ENCODE results near the gene IER2. TPM values are rescaled to one million over a fixed set of nuclear protein-coding genes. Genes with fewer than 3 reads are reported as not detected.

IER2 gene
- total RNA-seq, 4 donors from 2014 or later, result 15.4 to 19.1 (median 16.7) TPM

GRCh38 chr19:13121551-13122274, 28.5 kb upstream of the IER2 start:
- no peaks in the 10 kb centered on the region for H3K27me3 ChIP-seq
- intact Hi-C loops (cut with DNase I; ENCODE audit: low total_unique reads), result no loop called here
- peak overlapping the region in 2 of 4 donors; percentile 29 to 45 for H3K27ac ChIP-seq
- ATAC-seq (no peak), DNase-seq (no peak)
- TF ChIP-seq CTCF (IDR thresholded peaks at IDR 0.05 in 4 of 5, conservative IDR thresholded peaks at IDR 0.05 in 1 of 5) (no peak), POLR2A (IDR thresholded peaks at IDR 0.05) (no peak)
- H3K36me3 ChIP-seq, result no peaks in the 10 kb centered on the region
- in situ Hi-C loops (cut with MboI; ENCODE audit: low sequenced_read_pairs in 4 of 4), result loop anchor here in 1 of 4 donors (25.0 kb wide), 1 partner anchor 141 kb away; no protein-coding TSS in a partner anchor
- peaks cover 19 to 20% of the 10 kb centered on the region in 2 donors for H3K4me1 ChIP-seq
- H3K9me3 ChIP-seq, result no peaks in the 10 kb centered on the region
- H3K4me3 ChIP-seq, result no peak overlapping the region

- no peaks in the 10 kb centered on the region for H3K36me3 ChIP-seq
- no peak for ATAC-seq
- intact Hi-C loops (cut with DNase I; ENCODE audit: low total_unique reads), result no loop called here
- peaks cover 18% of the 10 kb centered on the region in 2 donors for H3K4me1 ChIP-seq
- DNase-seq, result no peak
- in situ Hi-C loops (cut with MboI; ENCODE audit: low sequenced_read_pairs in 4 of 4), result loop anchor here in 1 of 4 donors (25.0 kb wide), 1 partner anchor 140 kb away; no protein-coding TSS in a partner anchor
- no peaks in the 10 kb centered on the region for H3K9me3 ChIP-seq
- no peak overlapping the region for H3K4me3 ChIP-seq
- H3K27ac ChIP-seq, result no peak overlapping the region
- TF ChIP-seq CTCF (IDR thresholded peaks at IDR 0.05 in 4 of 5, conservative IDR thresholded peaks at IDR 0.05 in 1 of 5) (no peak), POLR2A (IDR thresholded peaks at IDR 0.05) (no peak)
- no peaks in the 10 kb centered on the region for H3K27me3 ChIP-seq
These were observed 27.8 kb upstream of the IER2 start for GRCh38 chr19:13122275-13122878.

DNA sequence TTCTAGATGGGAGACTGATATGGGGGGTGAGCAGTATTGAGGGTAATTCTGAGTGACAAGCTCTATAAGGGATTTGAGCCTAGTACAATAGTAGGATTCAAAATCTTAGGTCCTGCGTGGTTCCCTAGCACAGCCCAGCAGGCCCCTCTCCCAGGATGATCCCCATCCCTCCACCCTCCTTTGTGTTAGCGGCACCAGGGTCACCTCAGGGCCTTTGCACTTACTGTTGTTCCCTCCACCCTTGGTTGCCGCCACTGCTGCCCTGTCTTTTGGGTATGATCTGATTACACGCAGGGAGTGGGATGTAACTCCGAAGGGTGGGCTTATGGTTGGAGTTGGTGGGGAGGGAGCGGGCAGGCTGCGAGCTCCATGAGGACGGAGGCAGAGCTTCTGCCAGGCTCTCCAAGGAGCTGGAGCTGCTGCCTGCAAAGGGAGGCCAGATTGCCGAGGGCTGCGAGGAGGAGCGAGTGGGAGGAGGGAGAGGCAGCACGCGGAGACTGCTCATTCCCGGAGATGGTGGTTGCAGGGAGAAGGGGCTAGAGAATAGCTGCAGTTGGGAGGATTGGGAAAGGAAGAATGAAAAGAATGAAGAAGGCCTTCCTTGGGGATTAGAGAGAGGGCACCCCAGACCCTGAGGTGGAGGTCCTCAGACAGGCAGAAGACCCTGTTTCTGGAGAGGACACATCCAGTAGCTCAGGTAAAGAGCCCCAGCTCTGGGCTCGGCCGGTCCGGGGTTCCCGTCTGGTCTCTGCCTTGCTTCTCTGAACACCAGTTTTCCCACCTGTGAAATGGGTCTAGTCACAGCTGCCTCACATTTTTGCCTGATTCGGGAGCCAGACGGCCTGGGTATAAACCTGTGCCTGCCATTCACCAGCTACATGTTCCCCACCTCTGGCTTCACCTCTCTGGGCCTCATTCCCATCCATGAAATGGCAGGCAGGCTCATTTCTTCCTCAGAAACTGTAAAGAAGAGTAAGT, 26.9 kb upstream of the IER2 start:
- H3K9me3 ChIP-seq, result no peaks in the 10 kb centered on the region
- H3K4me1 ChIP-seq, result peaks cover 14 to 19% of the 10 kb centered on the region in 2 donors
- DNase-seq, result no peak
- ATAC-seq, result no peak
- H3K27ac ChIP-seq, result no peak overlapping the region
- TF ChIP-seq CTCF (IDR thresholded peaks at IDR 0.05 in 4 of 5, conservative IDR thresholded peaks at IDR 0.05 in 1 of 5) (no peak), POLR2A (IDR thresholded peaks at IDR 0.05) (no peak)
- H3K36me3 ChIP-seq, result no peaks in the 10 kb centered on the region
- in situ Hi-C loops (cut with MboI; ENCODE audit: low sequenced_read_pairs in 4 of 4), result loop anchor here in 1 of 4 donors (25.0 kb wide), 1 partner anchor 139 kb away; no protein-coding TSS in a partner anchor
- no peak overlapping the region for H3K4me3 ChIP-seq
- H3K27me3 ChIP-seq, result no peaks in the 10 kb centered on the region
- intact Hi-C loops (cut with DNase I; ENCODE audit: low total_unique reads), result no loop called here

- DNase-seq (no peak), ATAC-seq (no peak)
- H3K4me3 ChIP-seq, result no peak overlapping the region
- in situ Hi-C loops (cut with MboI; ENCODE audit: low sequenced_read_pairs in 4 of 4), result no loop called here
- H3K36me3 ChIP-seq, result no peaks in the 10 kb centered on the region
- no peak for TF ChIP-seq CTCF (IDR thresholded peaks at IDR 0.05 in 4 of 5, conservative IDR thresholded peaks at IDR 0.05 in 1 of 5)
- no peak for TF ChIP-seq POLR2A (IDR thresholded peaks at IDR 0.05)
- intact Hi-C loops (cut with DNase I; ENCODE audit: low total_unique reads), result no loop called here
- H3K9me3 ChIP-seq, result no peaks in the 10 kb centered on the region
- no peaks in the 10 kb centered on the region for H3K27me3 ChIP-seq
- peaks cover 0 to 6% of the 10 kb centered on the region in 2 donors for H3K4me1 ChIP-seq
- H3K27ac ChIP-seq, result no peak overlapping the region
These were observed 23.2 kb upstream of the IER2 start for GRCh38 chr19:13127051-13127450.
